ELR (cell line): ENCODE measurements around the gene CCR7.
A peak's percentile ranks its signal among the peaks of the same experiment; 100 is the strongest.

Experiments used
- DNase-seq: peaks from one replicate; pipeline ENCODE4 v3.0.0-alpha.2; 2015; ENCODE audit warnings: low read depth

Gene CCR7

GRCh38 chr17:40561871-40562611, 3.2 kb downstream of the CCR7 start:
- DNase-seq = no peak

GRCh38 chr17:40561294-40561870, 3.9 kb downstream of the CCR7 start:
- DNase-seq = no peak

DNA sequence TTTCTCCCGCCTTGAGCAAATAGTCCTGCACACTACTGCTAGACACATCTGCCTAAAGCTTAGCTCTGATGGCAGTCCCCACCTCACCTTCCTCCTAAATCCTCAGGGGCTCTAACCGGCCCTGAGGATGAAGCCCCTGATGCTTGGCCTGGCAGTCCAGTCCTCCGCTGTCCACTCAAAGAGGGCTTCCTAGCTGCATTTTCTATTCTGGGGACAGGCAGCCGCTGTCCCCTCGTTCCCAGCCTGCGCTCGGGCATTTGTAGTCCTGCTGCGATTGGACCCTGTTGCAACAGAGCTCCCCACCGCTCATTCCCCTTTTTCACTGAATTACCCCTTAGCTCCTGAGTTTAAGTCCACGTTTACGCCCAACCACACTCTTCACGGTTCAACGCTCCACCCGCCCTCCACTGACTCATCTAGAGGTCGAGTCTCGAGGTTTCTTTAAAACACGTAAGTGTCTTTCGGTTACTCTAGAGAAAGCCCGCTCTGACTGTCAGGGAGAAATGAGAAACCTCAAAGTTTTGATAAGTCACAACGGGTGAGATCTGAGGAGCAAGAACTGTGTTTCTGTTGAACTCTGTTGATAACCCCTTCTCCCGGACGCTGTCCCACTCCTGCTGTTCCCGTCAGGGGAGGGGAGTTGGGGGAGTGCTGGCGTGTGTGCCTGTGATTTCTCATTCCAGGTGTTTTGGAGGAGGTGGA, 4.5 kb downstream of the CCR7 start:
- DNase-seq = peak; percentile 37

DNA sequence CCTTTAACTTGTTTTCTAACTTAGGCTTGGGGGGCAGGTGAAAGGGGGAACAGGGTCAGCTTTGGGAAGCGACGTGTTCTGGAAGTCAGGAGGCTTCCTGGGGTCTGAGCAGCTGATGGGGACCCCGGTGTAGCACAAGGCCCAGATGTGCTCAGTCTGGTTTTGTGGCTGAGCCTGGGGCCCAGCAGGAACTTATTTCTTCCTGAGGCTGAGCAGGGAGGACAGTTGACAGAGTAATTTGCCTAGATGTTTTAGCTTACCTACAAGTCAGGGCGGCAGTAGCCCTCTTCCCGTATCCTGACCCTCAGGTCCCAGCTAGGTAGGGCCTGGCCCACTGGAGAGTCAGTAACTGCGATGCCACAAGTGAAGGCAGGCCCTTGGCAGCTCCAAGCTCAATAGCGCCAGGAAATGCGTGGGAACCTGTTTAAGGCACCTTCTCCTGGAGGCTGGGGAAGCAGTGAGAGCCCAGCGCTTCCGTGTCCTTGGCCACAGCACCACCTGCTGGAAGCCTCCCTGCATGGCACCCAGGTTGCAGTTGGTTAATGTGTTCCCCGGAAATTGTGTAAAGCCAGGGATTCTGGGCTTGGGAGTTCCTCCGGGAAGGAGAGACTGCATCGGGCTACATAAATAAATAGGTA, 5.2 kb downstream of the CCR7 start:
- DNase-seq = peak; percentile 92

- no peak for DNase-seq
These were observed 5.7 kb downstream of the CCR7 start for GRCh38 chr17:40559564-40559916.

- no peak for DNase-seq
These were observed 6.2 kb downstream of the CCR7 start for GRCh38 chr17:40558890-40559563.

- no peak for DNase-seq
These were observed 6.9 kb downstream of the CCR7 start for GRCh38 chr17:40558300-40558889.

DNA sequence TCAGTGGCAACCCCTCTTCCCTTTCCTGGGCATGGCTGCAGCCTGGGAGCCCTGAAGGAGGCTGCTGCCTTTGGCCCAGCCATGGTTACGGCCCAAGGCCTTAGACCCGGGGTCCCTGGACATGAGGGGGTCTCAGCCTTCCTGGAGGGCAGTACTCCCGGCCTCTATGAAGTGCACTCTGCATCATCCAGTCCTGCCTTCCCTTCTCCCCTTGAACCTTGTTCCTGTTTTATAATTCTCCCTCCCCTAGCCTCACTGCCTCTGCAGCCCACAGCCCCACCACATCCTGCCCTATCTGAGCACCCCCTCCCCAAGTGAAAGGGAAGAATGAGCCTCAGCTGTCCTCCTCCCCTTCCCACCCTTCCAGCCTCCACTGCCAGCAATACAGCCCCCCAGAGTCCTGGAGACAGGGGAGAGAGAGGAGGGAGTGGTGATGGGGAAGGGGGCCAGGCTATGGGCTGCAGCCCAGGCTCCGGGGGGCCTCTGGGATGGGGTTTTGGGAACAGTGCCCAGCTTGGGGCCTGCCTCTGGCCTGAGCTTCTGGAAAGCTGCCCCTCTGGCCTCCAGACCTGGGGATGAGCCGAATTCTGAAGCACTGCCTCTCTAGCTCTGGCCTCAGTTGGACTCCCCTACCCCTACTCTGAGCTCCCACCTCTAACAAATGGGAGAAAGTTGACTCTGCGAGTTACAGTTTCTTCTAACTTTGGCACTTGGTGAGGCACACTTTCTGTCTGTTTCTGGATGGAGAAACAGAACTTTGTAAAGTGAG, 7.6 kb downstream of the CCR7 start:
- no peak for DNase-seq

- no peak for DNase-seq
These were observed 8.3 kb downstream of the CCR7 start for GRCh38 chr17:40556884-40557414.

- DNase-seq = no peak
These were observed 9.0 kb downstream of the CCR7 start for GRCh38 chr17:40556198-40556661.

DNA sequence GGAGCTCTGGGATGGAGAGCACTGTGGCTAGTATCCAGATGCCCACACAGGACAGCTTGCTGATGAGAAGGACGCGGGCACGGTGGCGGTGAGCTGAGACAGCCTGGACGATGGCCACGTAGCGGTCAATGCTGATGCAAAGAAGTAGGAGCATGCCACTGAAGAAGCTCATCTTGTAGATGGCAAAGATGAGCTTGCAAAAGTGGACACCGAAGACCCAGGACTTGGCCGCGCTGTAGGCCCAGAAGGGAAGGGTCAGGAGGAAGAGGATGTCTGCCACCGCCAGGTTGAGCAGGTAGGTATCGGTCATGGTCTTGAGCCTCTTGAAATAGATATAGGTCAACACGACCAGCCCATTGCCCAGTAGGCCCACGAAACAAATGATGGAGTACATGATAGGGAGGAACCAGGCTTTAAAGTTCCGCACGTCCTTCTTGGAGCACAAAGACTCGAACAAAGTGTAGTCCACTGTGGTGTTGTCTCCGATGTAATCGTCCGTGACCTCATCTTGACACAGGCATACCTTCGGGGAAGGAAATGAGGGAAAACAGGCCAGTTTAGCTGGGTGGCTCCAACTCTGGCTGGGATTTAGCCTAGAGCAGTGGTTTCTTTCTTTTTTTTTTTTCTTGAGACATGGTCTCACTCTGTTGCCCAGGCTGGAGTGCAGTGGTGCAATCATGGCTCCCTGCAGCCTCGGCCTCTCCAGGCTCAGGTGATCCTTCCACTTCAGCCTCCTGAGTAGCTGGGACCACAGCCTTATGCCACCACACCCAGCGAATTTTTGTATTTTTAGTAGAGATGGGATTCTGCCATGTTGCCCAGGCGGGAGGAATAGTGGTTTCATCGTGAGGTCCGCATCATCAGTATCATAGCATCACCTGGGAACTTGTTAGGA, 9.7 kb downstream of the CCR7 start:
- DNase-seq = no peak

DNA sequence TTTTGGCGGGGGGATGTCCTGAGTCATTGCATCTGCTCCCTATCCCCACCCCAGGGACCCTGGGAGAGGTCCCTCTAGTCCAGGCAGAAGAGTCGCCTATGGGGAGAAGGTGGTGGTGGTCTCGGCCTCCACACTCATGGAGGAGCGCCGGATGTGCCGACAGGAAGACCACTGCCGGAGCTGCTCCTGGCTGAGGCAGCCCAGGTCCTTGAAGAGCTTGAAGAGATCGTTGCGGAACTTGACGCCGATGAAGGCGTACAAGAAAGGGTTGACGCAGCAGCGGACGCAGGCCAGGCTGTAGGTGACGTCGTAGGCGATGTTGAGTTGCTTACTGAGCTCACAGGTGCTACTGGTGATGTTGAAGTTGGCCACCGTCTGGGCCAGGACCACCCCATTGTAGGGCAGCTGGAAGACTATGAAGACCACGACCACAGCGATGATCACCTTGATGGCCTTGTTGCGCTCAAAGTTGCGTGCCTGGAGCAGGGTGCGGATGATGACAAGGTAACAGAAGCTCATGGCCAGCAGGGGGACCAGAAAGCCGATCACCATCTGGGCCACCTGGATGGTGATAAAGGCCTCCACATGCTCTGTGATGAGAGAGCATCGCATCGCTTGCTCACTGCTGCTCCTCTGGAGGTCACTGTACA, 10.5 kb downstream of the CCR7 start:
- no peak for DNase-seq

- no peak for DNase-seq
These were observed 11.4 kb downstream of the CCR7 start for GRCh38 chr17:40553694-40554534.

DNA sequence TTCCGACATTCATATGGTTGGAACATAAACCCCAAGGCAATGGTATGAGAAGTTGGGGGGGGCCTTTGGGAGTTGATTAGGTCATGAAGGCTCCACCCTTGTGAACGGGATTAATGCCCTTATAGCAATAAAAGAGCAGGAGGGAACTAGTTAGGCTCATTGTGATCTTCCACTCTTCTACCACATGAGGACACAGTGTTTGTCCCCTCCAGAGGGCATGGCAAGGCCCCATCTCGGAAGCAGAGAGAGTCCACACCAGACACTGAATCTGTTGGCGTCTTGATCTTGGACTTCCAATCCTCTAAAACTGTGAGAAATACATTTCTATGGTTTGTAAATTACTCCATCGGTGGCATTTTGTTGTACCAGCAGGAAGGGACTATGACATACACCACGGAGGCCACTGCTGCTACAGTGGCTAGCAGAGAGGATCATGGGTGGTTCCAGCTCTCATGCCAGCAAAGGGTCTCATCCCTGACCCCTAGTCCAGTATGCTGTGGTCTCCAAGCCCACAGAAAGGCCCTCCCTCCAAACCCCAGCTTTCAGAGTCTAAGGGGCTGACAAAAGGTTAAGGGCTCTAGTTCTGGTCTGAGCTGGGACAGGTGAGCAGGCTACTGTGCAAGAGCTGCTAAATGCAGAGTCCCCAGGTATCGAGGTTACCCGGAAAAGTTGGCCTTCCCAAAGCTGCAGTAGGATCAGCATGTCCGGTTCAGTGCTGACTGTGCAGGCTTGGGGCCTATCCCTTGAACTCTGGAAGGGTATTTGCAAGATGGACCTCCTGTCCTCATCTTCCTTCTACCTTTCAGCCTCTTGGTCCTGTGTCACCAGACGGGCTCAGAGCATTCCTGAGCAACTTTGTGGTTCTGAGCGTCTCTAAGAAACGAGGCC, 12.2 kb downstream of the CCR7 start:
- DNase-seq = no peak

DNA sequence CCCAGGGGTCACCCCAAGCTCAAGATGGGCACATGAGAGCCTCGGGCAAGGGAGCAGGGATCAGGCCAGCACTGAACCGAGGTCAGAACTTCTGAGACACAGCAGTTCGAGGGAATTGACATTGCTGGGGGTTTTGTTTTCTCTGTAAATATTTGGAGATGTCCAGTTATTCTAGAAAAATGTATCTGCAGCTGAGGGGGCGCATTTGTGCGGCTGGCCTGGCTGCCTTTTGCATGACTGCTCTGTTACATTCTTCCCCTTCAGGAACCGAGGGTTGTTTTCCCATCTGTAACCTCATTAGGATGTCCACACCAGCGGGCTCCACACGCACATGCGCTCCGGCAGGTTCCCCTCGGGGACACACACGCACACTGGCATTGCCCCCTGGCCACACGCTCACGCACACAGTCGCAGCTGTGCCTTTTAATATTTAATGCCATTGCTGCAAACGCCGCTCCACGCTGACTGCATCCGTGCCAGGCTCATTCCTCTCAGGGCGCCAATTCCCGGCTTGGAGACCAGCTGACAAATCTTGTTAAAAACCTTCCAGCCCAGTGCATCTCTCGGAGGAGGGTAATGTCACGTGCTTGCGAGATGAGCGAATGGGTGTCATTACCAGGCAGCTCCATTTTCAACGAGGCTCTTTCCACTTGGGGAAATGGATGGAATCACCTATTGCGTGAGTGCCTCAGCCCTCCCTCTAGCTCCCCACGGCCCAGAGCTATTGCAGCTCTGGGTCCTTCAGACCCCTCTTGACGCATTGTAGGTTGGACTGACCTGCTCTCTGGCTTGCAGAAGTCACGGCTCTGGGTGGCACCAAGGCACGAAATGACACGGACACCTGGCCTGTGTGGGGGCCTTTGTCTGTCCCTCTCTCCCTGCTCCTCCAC, 13.1 kb downstream of the CCR7 start:
- DNase-seq = peak; percentile 92
